A673 (cell line): ENCODE measurements around the gene GRHL3.

ENCODE experiments used
- EZH2 ChIP-seq: fragments of 200-600 bp; sonication (generic); IDR thresholded peaks from 2 replicates; pipeline ENCODE4 v1.6.1; 2017; ENCODE audit warnings: borderline replicate concordance, low read depth, mild to moderate bottlenecking, mixed read lengths, antibody characterized with exemption, low read length; ENCODE audit not compliant: poor library complexity, severe bottlenecking
- TF ChIP-seq, protein P1 (sequence below): fragments of 300-800, 200-600 bp; sonication (generic); conservative IDR thresholded peaks from 2 replicates; pipeline ENCODE4 v1.5.1; 2017; ENCODE audit warnings: low read depth, mild to moderate bottlenecking, antibody characterized with exemption, low read length, moderate library complexity, mixed read lengths

DNA sequence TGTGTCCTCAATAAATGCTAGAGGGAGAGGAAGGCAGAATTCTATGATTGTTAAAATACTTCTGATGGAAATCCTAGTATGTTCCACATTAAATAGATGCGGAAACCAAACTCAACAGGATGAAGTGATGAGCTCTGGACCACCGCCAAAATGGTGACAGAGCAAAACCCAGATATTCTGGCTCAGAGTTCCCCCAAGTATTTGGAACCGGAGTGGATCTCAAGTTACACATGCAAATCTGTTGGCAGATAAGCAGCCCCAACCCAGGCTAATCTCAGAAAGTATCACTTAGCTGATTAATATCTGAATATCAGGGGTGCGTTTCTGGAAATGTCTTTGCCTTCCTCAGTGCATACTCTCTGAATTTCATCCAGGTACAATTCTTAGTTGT lies 17.4 kb upstream of the GRHL3 start:
- TF ChIP-seq, protein P1, sequence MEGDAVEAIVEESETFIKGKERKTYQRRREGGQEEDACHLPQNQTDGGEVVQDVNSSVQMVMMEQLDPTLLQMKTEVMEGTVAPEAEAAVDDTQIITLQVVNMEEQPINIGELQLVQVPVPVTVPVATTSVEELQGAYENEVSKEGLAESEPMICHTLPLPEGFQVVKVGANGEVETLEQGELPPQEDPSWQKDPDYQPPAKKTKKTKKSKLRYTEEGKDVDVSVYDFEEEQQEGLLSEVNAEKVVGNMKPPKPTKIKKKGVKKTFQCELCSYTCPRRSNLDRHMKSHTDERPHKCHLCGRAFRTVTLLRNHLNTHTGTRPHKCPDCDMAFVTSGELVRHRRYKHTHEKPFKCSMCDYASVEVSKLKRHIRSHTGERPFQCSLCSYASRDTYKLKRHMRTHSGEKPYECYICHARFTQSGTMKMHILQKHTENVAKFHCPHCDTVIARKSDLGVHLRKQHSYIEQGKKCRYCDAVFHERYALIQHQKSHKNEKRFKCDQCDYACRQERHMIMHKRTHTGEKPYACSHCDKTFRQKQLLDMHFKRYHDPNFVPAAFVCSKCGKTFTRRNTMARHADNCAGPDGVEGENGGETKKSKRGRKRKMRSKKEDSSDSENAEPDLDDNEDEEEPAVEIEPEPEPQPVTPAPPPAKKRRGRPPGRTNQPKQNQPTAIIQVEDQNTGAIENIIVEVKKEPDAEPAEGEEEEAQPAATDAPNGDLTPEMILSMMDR, result no peak
- TF ChIP-seq EZH2, result no peak
